GM18499 (cell line): ENCODE data around the gene MATCAP1.

Source experiments
- ATAC-seq: cut with Tn5 transposase; IDR thresholded peaks from one replicate; pipeline ENCODE4 v1.9.1; 2021; ENCODE audit warnings: moderate number of reproducible peaks; ENCODE audit not compliant: insufficient read depth, unreplicated experiment

The MATCAP1 gene

DNA sequence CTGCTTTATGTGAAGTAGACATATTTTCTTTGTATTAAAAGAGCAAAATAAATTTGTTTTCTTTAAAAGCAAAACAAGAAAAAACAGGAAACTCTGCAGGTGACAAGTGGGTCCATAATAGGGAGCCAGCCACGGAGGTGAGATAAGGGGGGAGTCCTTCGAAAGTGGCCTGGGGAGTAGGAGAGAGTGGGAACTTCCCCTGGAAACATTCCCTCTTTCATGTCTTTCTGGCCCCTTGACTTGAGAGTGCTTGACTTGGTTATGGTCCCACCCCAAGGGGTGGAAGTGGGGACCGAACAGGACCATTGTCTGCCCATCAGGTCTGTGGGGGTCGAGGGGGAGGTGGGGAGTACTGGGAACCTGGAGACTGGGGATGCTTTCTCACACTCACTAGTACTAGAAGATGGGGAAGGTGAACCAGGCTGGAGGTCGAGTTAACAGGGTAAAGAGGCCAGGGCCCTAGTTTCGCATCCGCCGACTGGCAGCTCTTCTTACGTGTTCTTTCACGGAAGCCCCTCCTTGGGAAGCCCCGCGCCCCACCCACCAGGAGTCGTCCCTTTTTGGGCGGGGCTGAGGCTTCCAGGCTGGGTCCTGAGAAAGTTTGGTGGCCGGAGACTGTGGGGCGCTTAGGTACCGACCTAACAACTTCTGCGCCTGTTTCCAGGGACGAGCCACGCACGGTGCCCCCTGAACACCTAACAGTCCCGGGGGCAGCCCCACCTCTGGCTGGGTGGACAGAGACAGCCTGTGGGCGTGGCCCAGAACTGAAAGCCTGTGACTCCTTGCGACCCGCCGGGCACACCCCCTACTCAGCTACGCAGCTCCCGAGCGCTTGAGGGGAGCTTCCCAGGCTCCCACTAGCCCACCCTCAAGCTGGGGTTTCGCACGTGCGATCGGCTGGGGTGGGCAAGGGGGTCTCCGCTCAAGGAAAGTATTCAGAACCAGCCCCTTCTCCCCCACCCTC lies 24.8 kb downstream of the MATCAP1 start:
- no peak for ATAC-seq

DNA sequence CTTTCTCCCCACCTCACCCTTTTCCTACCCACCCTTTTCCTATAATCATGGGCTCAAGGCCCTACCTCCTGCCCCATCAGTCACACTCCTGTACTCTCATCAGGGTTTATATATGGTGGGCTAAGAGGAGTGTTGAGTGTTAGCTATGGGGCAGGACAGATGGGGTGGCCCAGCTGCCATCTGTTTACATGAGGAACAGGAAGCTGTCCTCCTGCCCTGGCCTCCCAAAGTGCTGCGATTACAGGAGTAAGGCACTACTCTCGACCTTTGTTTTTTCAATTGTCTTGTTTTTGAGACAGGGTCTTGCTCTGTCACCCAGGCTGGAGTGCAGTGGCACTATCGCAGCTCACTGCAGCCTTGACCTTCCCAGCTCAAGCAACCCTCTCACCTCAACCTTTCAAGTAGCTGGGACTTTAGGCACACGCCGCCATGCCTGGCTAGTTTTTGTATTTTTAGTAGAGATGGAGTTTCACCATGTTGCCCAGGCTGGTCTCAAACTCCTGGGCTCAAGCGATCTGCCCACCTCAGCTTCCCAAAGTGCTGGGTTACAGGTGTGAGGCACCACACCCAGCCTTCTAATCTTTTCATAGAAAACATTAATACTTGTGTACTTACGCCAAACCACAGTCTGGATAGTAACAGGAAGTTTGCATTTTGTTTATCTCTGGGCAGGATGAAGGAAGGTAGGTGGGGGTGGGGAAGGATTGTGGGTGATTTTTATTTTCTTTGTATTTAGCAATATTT lies 25.7 kb downstream of the MATCAP1 start:
- no peak for ATAC-seq

GRCh38 chr16:67157106-67157748 lies 26.5 kb downstream of the MATCAP1 start:
- ATAC-seq = no peak

DNA sequence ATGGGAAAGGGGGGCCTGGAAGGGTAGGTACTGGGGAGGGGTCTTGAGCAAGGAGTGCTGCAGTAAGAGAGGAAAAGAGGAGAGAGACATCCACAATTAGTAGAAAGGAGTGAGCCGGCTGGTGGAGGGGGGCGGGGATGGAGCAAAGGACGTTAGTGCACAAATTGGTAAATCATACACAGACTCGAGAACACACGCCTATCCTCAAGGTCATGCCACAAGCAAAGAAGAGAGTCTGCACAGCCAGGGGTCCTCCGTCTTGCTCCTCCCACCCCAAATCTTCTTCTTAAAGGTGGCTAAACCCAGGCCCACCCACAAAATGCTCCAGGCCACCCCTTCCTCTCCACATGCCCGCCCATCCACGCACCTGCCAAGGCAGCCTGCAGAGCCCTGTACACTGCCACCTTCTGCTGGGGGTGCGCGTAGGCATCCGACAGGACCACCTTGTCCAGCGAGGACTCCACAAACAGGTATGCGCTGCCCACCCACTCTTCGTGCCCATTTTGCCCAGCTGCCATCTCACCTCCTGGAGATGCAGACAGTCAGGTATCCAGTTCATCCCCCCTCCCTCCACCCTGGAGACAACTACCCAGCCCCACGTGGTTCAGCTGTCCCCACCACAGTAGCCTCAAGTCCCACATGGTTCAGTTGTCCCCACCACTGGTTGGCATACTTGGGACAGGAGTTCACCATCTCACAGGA lies 27.5 kb downstream of the MATCAP1 start:
- no peak for ATAC-seq

GRCh38 chr16:67155295-67156142 lies 28.2 kb downstream of the MATCAP1 start:
- no peak for ATAC-seq

DNA sequence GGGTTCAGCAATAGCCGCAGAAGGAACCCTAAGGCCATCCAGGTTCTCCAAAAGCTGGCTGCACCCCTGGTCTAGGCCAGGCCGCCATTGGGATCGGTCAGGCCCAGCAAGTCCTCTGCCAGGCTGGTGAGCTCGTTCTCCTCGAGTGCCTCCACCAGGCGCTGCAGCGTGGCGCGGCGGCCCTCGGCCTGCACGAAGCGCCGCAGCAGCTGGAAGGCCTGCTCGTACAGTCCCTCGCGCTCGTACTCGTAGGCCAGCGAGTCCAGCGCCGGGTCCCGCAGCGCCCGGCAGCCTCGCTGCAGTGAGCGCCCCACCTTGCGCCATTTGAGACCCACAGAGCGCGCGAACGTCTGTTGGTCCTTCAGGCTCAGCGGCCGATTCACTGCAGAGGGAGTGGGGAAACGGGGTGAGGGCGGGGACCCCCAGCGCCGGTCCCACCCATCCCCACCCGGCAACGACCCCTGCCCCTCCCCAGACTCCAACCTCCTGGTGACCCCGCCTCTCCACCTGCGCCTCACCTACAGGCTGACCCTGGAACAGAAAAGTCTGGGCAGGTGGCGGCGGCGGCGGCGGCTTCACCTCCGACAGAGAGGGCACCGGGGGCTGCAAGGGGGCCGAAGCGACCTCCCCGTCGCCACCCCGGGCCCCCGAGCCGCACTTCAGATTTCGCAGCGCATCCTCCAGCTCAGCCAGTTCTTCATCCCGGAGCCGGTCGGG lies 29.0 kb downstream of the MATCAP1 start:
- no peak for ATAC-seq

GRCh38 chr16:67151431-67152097 lies 32.2 kb downstream of the MATCAP1 start:
- no peak for ATAC-seq

GRCh38 chr16:67150833-67151396 lies 32.8 kb downstream of the MATCAP1 start, which contains the start of gene B3GNT9:
Gene B3GNT9 (minus strand): TSS chr16:67150998. CDS start chr16:67150485, 513 bp downstream.
- no peak for ATAC-seq

DNA sequence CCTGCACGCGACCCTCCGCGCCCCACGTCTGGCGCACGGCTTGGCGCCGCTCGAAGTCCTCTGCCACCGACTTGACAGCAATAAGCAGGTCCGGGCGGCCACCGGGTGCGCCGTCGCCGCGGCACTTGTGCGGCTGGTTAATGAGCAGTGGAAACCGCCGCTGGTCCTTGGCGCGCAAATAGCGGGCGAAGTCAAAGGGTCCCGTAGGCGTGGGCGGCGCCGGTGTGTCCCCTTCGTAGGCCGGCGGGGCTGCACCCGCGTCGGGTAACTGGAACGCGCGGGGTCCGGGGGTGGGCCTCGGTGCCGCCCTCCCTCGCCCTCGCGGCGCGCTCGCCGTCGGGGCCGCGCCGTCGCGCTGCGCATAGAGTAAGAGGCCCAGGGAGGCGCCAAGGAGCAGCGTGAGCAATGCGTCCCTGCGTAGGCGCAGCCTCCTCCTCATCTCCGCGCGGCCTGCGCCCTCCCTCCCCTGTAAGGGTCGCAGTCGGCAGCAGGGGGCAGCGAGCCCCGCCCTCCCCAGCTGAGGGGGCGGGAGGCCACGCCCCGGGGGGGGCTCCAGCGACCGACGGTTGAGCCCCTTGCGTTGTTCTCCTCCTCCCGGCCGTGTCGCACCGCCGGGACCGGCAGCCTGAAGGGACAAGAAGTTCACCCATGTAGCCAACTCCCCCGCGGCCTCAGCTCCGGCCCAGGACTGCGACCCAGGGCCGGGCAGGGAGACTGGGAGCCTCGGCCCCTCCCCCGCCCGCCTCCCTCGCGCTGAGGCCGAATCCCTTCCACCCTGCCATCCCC lies 33.5 kb downstream of the MATCAP1 start:
- ATAC-seq = no peak

DNA sequence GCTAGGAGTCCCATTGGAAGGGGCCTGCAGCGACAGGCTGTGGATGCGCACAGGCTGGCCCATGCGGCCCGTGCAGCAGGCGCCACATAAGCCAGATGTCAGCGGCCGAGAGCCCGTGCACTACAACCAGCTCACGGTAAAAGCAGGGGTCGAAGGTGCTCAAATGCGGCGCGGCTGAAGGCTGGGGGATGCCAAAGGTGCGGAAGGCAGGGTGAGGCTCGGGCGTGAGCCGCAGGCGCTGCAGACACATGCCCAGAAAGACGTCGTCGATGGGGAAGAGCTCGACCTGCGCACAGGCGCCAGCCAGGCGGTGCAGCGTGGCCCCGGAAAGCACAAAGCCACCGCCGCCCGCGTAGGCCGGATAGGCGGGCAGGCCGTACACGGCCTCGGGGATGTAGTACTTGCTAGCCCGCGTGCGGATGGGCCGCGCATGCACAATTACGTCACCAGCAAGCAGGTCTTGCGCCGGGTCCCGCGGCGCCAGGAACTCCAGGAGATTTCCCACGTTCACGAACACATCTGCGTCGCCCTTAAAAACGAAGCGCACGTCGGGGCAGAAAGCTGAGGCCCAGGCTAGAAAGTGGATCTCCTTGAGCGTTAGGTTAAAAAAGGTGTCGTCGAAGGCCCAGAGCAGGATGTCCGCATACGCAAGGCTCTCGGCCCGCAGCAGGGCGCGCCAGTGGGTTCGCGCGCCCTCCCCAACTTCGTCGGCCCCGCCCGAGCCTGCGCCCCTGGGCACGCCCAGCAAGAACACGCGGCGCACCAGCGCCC lies 34.3 kb downstream of the MATCAP1 start:
- ATAC-seq = no peak

DNA sequence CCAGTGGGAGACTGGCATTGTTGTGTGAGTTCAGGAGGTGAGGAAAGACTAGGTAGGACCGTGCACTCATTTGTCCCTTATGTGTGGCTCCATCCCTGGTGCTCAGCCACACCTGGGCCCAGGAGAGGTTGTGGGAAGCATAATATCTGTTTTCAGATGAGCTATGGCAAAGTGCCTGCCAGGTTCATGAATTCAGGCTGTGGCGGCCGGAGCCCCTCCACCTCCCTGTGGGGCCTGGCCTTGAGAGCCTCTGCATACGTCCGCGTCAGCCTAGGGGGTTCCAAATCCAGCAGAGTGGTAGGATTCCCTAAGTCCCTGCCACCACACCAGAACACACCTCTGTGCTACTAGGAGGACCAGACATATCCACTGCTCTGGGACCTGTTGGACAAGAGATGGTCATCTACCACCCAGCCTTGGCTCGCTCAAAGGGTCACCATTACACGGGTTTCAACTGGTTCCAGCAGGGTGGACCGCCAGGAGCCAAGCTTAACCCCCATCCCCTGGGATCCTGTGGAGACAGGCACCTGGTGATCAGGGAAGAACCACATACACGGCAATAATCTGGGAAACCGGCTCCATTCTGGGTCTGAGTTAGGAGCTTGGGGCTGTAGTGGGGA lies 35.0 kb downstream of the MATCAP1 start:
- ATAC-seq = no peak

GRCh38 chr16:67148221-67148620 lies 35.5 kb downstream of the MATCAP1 start:
- no peak for ATAC-seq

DNA sequence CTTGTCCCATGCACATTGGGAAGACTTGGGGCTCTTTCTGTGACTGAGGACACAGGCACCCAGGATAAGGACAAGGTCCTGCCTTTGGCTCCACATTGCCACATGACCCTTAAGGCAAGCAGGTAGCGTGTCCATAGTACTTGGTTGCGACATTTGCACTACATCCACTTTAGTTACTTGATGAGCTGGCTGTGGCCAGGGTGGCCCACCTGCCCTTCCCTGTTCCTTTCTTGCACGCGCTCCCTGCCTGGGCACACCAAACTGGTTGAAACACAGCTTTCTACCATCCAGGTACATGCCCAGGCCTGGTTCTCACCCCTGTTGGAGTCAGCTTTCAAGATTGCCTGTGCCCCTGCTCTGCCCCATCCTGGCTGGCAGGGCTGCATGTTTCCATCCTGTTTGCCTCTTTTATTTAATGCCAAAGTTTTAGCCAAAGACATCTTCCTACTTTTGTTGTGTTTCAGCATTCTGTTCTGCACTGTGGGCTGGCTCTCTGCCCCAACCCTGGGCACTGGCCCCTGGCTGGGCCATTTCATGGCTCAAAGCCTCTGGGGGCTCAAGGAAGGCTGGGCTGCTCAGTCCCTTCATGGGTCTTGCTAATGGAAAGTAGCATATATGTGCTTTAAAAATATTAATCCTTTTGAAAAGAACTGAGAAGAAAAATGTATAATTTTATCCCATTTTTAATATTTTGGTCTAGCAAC lies 36.2 kb downstream of the MATCAP1 start:
- no peak for ATAC-seq

DNA sequence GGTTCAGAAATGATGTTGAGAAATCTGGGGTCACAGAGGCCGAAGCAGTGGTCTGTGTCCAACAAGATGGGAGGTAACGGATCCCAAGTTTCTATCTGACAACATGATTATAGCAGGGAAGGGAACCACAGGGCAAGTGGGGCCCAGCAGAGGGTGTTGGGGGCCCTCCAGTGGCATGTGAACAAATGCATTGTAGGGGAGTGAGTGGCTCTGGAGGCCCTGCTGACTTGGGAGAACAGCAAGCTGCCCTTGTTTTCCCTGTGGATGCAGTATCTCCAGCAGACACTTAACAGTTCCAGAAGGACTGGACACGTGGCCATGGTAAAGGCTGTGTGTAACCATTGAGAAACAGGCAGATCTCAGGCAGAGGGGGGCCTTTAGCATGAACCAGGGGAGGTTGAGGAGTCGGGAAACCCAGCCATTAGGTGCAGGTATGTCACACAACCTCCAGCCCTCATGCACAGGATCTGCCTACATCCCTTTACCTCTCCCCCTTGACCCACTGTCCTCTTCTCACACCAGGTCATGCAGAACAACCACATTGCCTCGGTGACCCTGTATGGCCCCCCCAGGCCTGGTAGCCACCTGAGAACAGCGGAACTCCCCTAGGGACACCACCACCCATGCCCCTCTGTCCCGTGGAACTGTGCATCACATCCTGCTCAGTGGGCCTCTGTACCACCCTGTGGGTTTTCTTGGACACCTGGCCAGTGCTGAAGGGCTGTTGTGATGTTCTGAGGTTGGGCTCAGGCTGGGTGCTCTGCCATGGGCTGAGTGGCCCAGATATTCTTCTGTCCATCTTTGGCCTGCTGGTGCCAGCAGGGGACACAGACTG lies 37.0 kb downstream of the MATCAP1 start:
- no peak for ATAC-seq
